Loucy (cell line): ENCODE measurements around the gene SLC46A3.
"Not testable (repeated sequence)": the region's sequence is repeated elsewhere in the genome, so short reads cannot be mapped to it uniquely, and the experiment has no call there.

ENCODE experiments used
- H2AFZ ChIP-seq: fragments of 200-600 bp; sonication (generic); 2 replicates; pipeline ENCODE4 v1.6.0; 2016; ENCODE audit warnings: antibody characterized with exemption, mild to moderate bottlenecking, low read length, moderate library complexity
- H3F3A ChIP-seq: fragments of 200-600 bp; 2 replicates; pipeline ENCODE4 v1.6.0; 2016; ENCODE audit warnings: antibody characterized with exemption, low read depth, mild to moderate bottlenecking
- H3K27me3 ChIP-seq: fragments of 200-600 bp; sonication (generic); 2 replicates; pipeline ENCODE4 v1.6.1; 2014; ENCODE audit warnings: low read length, mild to moderate bottlenecking; ENCODE audit not compliant: insufficient read depth, poor library complexity, severe bottlenecking
- H3K36me3 ChIP-seq: fragments of 200-600 bp; sonication (generic); 2 replicates; pipeline ENCODE4 v1.6.1; 2016; ENCODE audit warnings: low read length; ENCODE audit not compliant: insufficient read depth
- H3K4me1 ChIP-seq: fragments of 200-600 bp; sonication (generic); 2 replicates; pipeline ENCODE4 v1.5.1; 2014; ENCODE audit warnings: low read length, mild to moderate bottlenecking; ENCODE audit not compliant: insufficient read depth, poor library complexity, severe bottlenecking
- H3K4me2 ChIP-seq: fragments of 200-600 bp; sonication (generic); 2 replicates; pipeline ENCODE4 v1.6.0; 2014; ENCODE audit warnings: antibody characterized with exemption, low read length, low read depth, mild to moderate bottlenecking; ENCODE audit not compliant: poor library complexity, severe bottlenecking
- H3K4me3 ChIP-seq: fragments of 200-600 bp; sonication (generic); 2 replicates; pipeline ENCODE4 v1.5.1; 2014; ENCODE audit warnings: low read length, mild to moderate bottlenecking, mixed read lengths; ENCODE audit not compliant: poor library complexity, severe bottlenecking
- H3K79me2 ChIP-seq: fragments of 200-600 bp; sonication (generic); 2 replicates; pipeline ENCODE4 v1.6.1; 2014; ENCODE audit warnings: low read length; ENCODE audit not compliant: insufficient read depth
- H3K9ac ChIP-seq: fragments of 200-600 bp; sonication (generic); 2 replicates; pipeline ENCODE4 v1.6.0; 2014; ENCODE audit warnings: mild to moderate bottlenecking, low read depth, low read length, moderate library complexity; ENCODE audit not compliant: poor library complexity, severe bottlenecking
- H3K9me2 ChIP-seq: fragments of 200-600 bp; sonication (generic); replicated peaks from 2 replicates; pipeline ENCODE4 v1.6.1; 2016; ENCODE audit warnings: low read depth, low read length, mixed read lengths
- H3K9me3 ChIP-seq: fragments of 200-600 bp; sonication (generic); 2 replicates; pipeline ENCODE4 v1.6.1; 2014; ENCODE audit warnings: mild to moderate bottlenecking, antibody characterized with exemption, low read length, low read depth; ENCODE audit not compliant: insufficient read depth
- H4K20me1 ChIP-seq: fragments of 200-600 bp; sonication (generic); 2 replicates; pipeline ENCODE4 v1.6.0; 2014; ENCODE audit warnings: antibody characterized with exemption, low read length, mild to moderate bottlenecking; ENCODE audit not compliant: insufficient read depth, poor library complexity, severe bottlenecking
- CTCF ChIP-seq: fragments of 200-600 bp; sonication (generic); conservative IDR thresholded peaks from 2 replicates; pipeline ENCODE4 v1.5.1; 2014; ENCODE audit warnings: mild to moderate bottlenecking, antibody characterized with exemption, low read length
- EZH2phosphoT487 ChIP-seq: fragments of 200-600 bp; IDR thresholded peaks from 2 replicates; pipeline ENCODE4 v1.6.1; 2018; ENCODE audit warnings: antibody characterized with exemption, mild to moderate bottlenecking, moderate library complexity, borderline replicate concordance

Gene SLC46A3

GRCh38 chr13:28685114-28685513 lies 33.7 kb downstream of the SLC46A3 start:
- TF ChIP-seq CTCF (no peak), EZH2phosphoT487 (no peak)
- Histone ChIP-seq H3K27me3 (no peaks in the 10 kb centered on the region), H3K9me2 (no peaks in the 10 kb centered on the region), H4K20me1 (no peaks in the 10 kb centered on the region), H3K79me2 (no peaks in the 10 kb centered on the region), H3K4me1 (no peaks in the 10 kb centered on the region), H2AFZ (no peak overlapping the region), H3F3A (no peaks in the 10 kb centered on the region), H3K4me2 (no peak overlapping the region), H3K4me3 (no peak overlapping the region), H3K9me3 (no peaks in the 10 kb centered on the region), H3K36me3 (no peaks in the 10 kb centered on the region; the same call in 1 of the 2 replicates), H3K9ac (no peak overlapping the region)

- H3K36me3 ChIP-seq, result peaks cover 3% of the 10 kb centered on the region
- no peaks in the 10 kb centered on the region for H3K9me3 ChIP-seq
- H3K9me2 ChIP-seq, result no peaks in the 10 kb centered on the region
- no peaks in the 10 kb centered on the region for H3F3A ChIP-seq
- H3K27me3 ChIP-seq, result no peaks in the 10 kb centered on the region
- no peak overlapping the region for H3K9ac ChIP-seq
- TF ChIP-seq EZH2phosphoT487, result no peak
- no peak for TF ChIP-seq CTCF
- no peak overlapping the region for H3K4me2 ChIP-seq
- H4K20me1 ChIP-seq, result no peaks in the 10 kb centered on the region
- H3K4me3 ChIP-seq, result no peak overlapping the region
- H3K79me2 ChIP-seq, result no peaks in the 10 kb centered on the region
- no peak overlapping the region for H2AFZ ChIP-seq
- no peaks in the 10 kb centered on the region for H3K4me1 ChIP-seq
These were observed 34.5 kb downstream of the SLC46A3 start for GRCh38 chr13:28684257-28684656.

- H4K20me1 ChIP-seq, H2AFZ ChIP-seq, H3K9me2 ChIP-seq, H3K4me3 ChIP-seq, H3K4me2 ChIP-seq, H3K4me1 ChIP-seq, H3K27me3 ChIP-seq, H3F3A ChIP-seq, H3K79me2 ChIP-seq, H3K9ac ChIP-seq, H3K9me3 ChIP-seq: not testable (repeated sequence)
- peaks cover 12% of the 10 kb centered on the region for H3K36me3 ChIP-seq
These were observed 35.6 kb downstream of the SLC46A3 start for GRCh38 chr13:28683169-28683568.

- H3K4me3 ChIP-seq, result no peak overlapping the region
- H3K9me2 ChIP-seq, result no peaks in the 10 kb centered on the region
- TF ChIP-seq CTCF, result no peak
- TF ChIP-seq EZH2phosphoT487, result no peak
- H3K9ac ChIP-seq, result no peak overlapping the region
- no peaks in the 10 kb centered on the region for H3K9me3 ChIP-seq
- no peak overlapping the region for H3K4me2 ChIP-seq
- H3K27me3 ChIP-seq, result no peaks in the 10 kb centered on the region
- no peaks in the 10 kb centered on the region for H4K20me1 ChIP-seq
- H3K4me1 ChIP-seq, result no peaks in the 10 kb centered on the region
- H3F3A ChIP-seq, result no peaks in the 10 kb centered on the region
- H3K79me2 ChIP-seq, result no peaks in the 10 kb centered on the region
- peaks cover 37% of the 10 kb centered on the region for H3K36me3 ChIP-seq
- no peak overlapping the region for H2AFZ ChIP-seq
These were observed 38.2 kb downstream of the SLC46A3 start for GRCh38 chr13:28680541-28680940.
